Neural cell (in vitro differentiated cells): ENCODE measurements around the gene TMEM134. TPM values are rescaled to one million over a fixed set of nuclear protein-coding genes. Genes with fewer than 3 reads are reported as not detected.
"Not testable (repeated sequence)": the region's sequence is repeated elsewhere in the genome, so short reads cannot be mapped to it uniquely, and the experiment has no call there.

Source experiments
- H2AFZ ChIP-seq: fragments of 200-600, 300-800 bp; sonication (generic), shearing (Covaris generic); 2 replicates; pipeline ENCODE4 v1.6.0; 2014; ENCODE audit warnings: low read depth, mild to moderate bottlenecking, antibody characterized with exemption, low read length, moderate library complexity
- H3F3A ChIP-seq: fragments of 200-600 bp; shearing (Covaris generic); 2 replicates; pipeline ENCODE4 v1.6.1; 2016; ENCODE audit warnings: mild to moderate bottlenecking, moderate library complexity, mixed read lengths, antibody characterized with exemption, low read length; ENCODE audit not compliant: insufficient read depth, poor library complexity, severe bottlenecking
- H3K27ac ChIP-seq: fragments of 200-600, 300-800 bp; sonication (generic), shearing (Covaris generic); 2 replicates; pipeline ENCODE4 v1.5.1; 2014; ENCODE audit warnings: mild to moderate bottlenecking, low read length, moderate library complexity
- H3K27me3 ChIP-seq: fragments of 300-800, 200-600 bp; sonication (generic), shearing (Covaris generic); 2 replicates; pipeline ENCODE4 v1.6.0; 2014; ENCODE audit warnings: mild to moderate bottlenecking, low read depth, low read length, moderate library complexity; ENCODE audit not compliant: insufficient read depth
- H3K36me3 ChIP-seq: fragments of 300-800, 200-600 bp; sonication (generic), shearing (Covaris generic); 2 replicates; pipeline ENCODE4 v1.5.1; 2014; ENCODE audit warnings: mild to moderate bottlenecking, antibody characterized with exemption, low read length, moderate library complexity; ENCODE audit not compliant: insufficient read depth
- H3K4me2 ChIP-seq: fragments of 300-800, 200-600 bp; sonication (generic), shearing (Covaris generic); 2 replicates; pipeline ENCODE4 v1.6.0; 2014; ENCODE audit warnings: mild to moderate bottlenecking, low read length
- H3K4me3 ChIP-seq: fragments of 300-800, 200-600 bp; sonication (generic), shearing (Covaris generic); 2 replicates; pipeline ENCODE4 v1.5.1; 2014; ENCODE audit warnings: mild to moderate bottlenecking, low read length, moderate library complexity
- H3K79me2 ChIP-seq: fragments of 200-600 bp; shearing (Covaris generic); replicated peaks from 2 replicates; pipeline ENCODE4 v1.6.0; 2014; ENCODE audit warnings: mild to moderate bottlenecking, low read length, moderate library complexity; ENCODE audit not compliant: insufficient read depth
- H3K9ac ChIP-seq: fragments of 300-800, 200-600 bp; sonication (generic), shearing (Covaris generic); 2 replicates; pipeline ENCODE4 v1.6.1; 2016; ENCODE audit warnings: mild to moderate bottlenecking, low read length, mixed read lengths
- H3K9me2 ChIP-seq: fragments of 200-600 bp; shearing (Covaris generic); 2 replicates; pipeline ENCODE4 v1.6.1; 2016; ENCODE audit warnings: mild to moderate bottlenecking, low read length, mixed read lengths; ENCODE audit not compliant: insufficient read depth
- H3K9me3 ChIP-seq: fragments of 200-600, 300-800 bp; sonication (generic), shearing (Covaris generic); 2 replicates; pipeline ENCODE4 v1.6.1; 2016; ENCODE audit warnings: mild to moderate bottlenecking, mixed run types, low read length, moderate library complexity, mixed read lengths
- H4K20me1 ChIP-seq: fragments of 200-600 bp; shearing (Covaris generic); 2 replicates; pipeline ENCODE4 v1.6.1; 2016; ENCODE audit warnings: mild to moderate bottlenecking, mixed run types; ENCODE audit not compliant: insufficient read depth
- CTCF ChIP-seq: fragments of 450-650 bp; IDR thresholded peaks from 2 replicates; pipeline ENCODE4 v1.5.1; 2014; ENCODE audit warnings: antibody characterized with exemption, mild to moderate bottlenecking, moderate library complexity; ENCODE audit not compliant: poor library complexity, severe bottlenecking
- EP300 ChIP-seq: fragments of 450-650 bp; conservative IDR thresholded peaks from 2 replicates; pipeline ENCODE4 v1.6.1; 2014; ENCODE audit warnings: antibody characterized with exemption, mild to moderate bottlenecking, moderate library complexity; ENCODE audit not compliant: poor library complexity, severe bottlenecking
- EZH2 ChIP-seq: fragments of 200-600, 300-800 bp; shearing (Covaris generic), sonication (generic); IDR thresholded peaks from 2 replicates; pipeline ENCODE4 v1.6.1; 2014; ENCODE audit warnings: antibody characterized with exemption, low read length, borderline replicate concordance, mild to moderate bottlenecking; ENCODE audit not compliant: insufficient read depth, poor library complexity, severe bottlenecking
- MXI1 ChIP-seq: fragments of 450-650 bp; conservative IDR thresholded peaks from 2 replicates; pipeline ENCODE4 v1.6.1; 2014; ENCODE audit warnings: antibody characterized with exemption, mild to moderate bottlenecking; ENCODE audit not compliant: poor library complexity, severe bottlenecking
- POLR2AphosphoS5 ChIP-seq: IDR thresholded peaks from 2 replicates; pipeline ENCODE4 v1.6.1; 2012
- RAD21 ChIP-seq: fragments of 450-650 bp; conservative IDR thresholded peaks from 2 replicates; pipeline ENCODE4 v1.6.1; 2014; ENCODE audit warnings: antibody characterized with exemption, mild to moderate bottlenecking, moderate library complexity
- REST ChIP-seq: IDR thresholded peaks from 2 replicates; pipeline ENCODE4 v1.6.1; 2012; ENCODE audit warnings: borderline replicate concordance
- SMC3 ChIP-seq: fragments of 450-650 bp; conservative IDR thresholded peaks from 2 replicates; pipeline ENCODE4 v1.6.1; 2014; ENCODE audit warnings: antibody characterized with exemption, mild to moderate bottlenecking, moderate library complexity; ENCODE audit not compliant: poor library complexity
- TAF1 ChIP-seq: IDR thresholded peaks from 2 replicates; pipeline ENCODE4 v1.6.1; 2012; ENCODE audit warnings: low read depth
- polyA plus RNA-seq: library from polyadenylated mRNA; depleted of rRNA; stranded (reverse); fragments of >200 nt; gene quantifications from 2 replicates; pipeline ENCODE4 v1.2.3, GENCODE V29; 2014

TMEM134 gene
- polyA plus RNA-seq, 1 donor from 2014 or later = 50.3 TPM

DNA sequence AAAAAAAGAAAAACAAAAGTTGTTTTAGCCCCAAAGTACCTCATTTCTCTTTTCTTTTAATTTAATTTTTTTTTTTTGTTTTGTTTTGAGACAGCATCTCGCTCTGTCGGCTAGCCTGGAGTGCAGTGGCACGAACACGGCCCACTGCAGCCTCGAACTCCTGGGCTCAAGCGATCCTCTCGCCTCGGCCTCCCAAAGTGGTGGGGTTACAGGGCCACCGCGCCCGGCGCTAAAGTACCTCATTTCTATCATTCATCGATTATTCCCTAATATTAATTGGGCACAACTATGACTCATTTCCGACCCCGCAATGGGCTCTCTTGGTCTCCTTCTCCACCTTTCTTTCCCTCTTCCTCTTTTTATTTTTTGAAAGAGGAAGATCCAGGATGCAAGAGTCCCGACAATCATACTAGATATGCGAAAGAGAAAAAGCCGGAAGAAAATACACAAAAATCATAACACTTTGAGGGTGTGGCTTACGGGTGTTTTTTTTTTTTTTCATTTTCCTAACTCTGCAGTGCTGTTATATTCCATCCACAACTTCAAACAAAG lies 13.3 kb upstream of the TMEM134 start:
- Histone ChIP-seq H2AFZ (peak overlapping the region; percentile 71), H3K79me2 (peaks cover 4% of the 10 kb centered on the region), H3F3A (no peaks in the 10 kb centered on the region), H4K20me1 (no peaks in the 10 kb centered on the region), H3K36me3 (no peaks in the 10 kb centered on the region), H3K27ac (peak overlapping the region; percentile 90), H3K4me3 (peak overlapping the region; percentile 73), H3K27me3 (no peaks in the 10 kb centered on the region), H3K4me2 (peak overlapping the region; percentile 64), H3K9ac (peak overlapping the region; percentile 80), H3K9me3 (no peaks in the 10 kb centered on the region), H3K9me2 (no peaks in the 10 kb centered on the region)
- no peak for TF ChIP-seq POLR2AphosphoS5
- TF ChIP-seq EP300 = no peak
- no peak for TF ChIP-seq CTCF
- no peak for TF ChIP-seq TAF1

DNA sequence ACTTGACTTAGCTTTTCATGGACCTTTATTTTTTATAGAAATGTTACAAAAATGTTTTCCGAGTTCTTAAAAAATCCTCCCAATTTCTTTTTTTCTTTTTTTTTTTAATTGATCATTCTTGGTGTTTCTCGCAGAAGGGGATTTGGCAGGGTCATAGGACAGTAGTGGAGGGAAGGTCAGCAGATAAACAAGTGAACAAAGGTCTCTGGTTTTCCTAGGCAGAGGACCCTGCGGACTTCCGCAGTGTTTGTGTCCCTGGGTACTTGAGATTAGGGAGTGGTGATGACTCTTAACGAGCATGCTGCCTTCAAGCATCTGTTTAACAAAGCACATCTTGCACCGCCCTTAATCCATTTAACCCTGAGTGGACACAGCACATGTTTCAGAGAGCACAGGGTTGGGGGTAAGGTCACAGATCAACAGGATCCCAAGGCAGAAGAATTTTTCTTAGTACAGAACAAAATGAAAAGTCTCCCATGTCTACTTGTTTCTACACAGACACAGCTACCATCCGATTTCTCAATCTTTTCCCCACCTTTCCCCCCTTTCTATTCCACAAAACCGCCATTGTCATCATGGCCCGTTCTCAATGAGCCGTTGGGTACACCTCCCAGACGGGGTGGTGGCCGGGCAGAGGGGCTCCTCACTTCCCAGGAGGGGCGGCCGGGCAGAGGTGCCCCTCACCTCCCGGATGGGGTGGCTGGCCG lies 8.4 kb upstream of the TMEM134 start:
- not testable (repeated sequence) for H3K9ac ChIP-seq, H2AFZ ChIP-seq, H3K9me3 ChIP-seq, H3K4me3 ChIP-seq, H3K4me2 ChIP-seq, H4K20me1 ChIP-seq, H3K27me3 ChIP-seq, H3K36me3 ChIP-seq, H3K9me2 ChIP-seq, H3K79me2 ChIP-seq, H3K27ac ChIP-seq, H3F3A ChIP-seq

DNA sequence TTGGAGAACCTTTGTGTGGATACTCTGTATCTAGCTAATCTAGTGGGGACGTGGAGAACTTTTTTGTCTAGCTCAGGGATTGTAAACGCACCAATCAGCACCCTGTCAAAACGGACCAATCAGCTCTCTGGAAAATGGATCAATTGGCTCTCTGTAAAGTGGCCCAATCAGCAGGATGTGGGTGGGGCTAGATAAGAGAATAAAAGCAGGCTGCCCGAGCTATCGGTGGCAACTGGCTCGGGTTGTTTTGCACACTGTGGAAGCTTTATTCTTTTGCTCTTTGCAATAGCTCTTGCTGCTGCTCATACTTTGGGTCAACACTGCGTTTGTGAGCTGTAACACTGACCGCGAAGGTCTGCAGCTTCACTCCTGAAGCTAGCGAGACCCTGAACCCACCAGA lies 7.6 kb upstream of the TMEM134 start:
- not testable (repeated sequence) for H4K20me1 ChIP-seq, H3K9me2 ChIP-seq, H3K27me3 ChIP-seq, H3K4me3 ChIP-seq, H3K36me3 ChIP-seq, H3K9me3 ChIP-seq, H3F3A ChIP-seq, H3K4me2 ChIP-seq, H3K27ac ChIP-seq, H3K79me2 ChIP-seq, H3K9ac ChIP-seq, H2AFZ ChIP-seq

DNA sequence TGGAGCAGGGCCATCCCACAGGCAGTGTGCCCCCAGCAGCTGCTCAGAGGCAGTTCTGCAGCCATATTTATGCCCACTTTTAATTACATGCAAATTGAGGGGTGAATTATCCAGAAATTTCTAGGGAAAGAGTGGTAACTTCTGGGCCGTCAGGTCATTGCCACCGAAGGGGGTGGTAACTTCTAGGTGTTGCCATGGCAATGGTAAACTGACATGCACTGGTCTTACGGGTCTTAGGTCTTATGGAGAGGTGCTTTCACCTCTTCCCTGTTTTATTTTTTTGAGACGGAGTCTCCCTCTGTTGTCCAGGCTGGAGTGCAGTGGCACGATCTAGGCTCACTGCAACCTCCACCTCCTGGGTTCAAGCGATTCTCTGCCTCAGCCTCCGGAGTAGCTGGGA lies 3.8 kb upstream of the TMEM134 start:
- Histone ChIP-seq H2AFZ (no peak overlapping the region), H3F3A (no peaks in the 10 kb centered on the region), H3K9me3 (no peaks in the 10 kb centered on the region), H3K79me2 (no peaks in the 10 kb centered on the region), H3K9me2 (no peaks in the 10 kb centered on the region), H3K27ac (no peak overlapping the region), H3K4me2 (no peak overlapping the region), H4K20me1 (no peaks in the 10 kb centered on the region), H3K9ac (no peak overlapping the region), H3K4me3 (no peak overlapping the region), H3K27me3 (no peaks in the 10 kb centered on the region), H3K36me3 (no peaks in the 10 kb centered on the region)
- TF ChIP-seq POLR2AphosphoS5 (no peak), EZH2 (no peak), RAD21 (no peak), CTCF (no peak), SMC3 (no peak), REST (no peak), EP300 (no peak), MXI1 (no peak), TAF1 (no peak)
